WTC11 (cell line): ENCODE measurements around the gene OR1C1.
"Not testable (repeated sequence)": the region's sequence is repeated elsewhere in the genome, so short reads cannot be mapped to it uniquely, and the experiment has no call there.

Source experiments
- CREM ChIP-seq: sonication (generic); formaldehyde crosslinking; IDR thresholded peaks from 2 replicates; pipeline ENCODE4 v1.8.1; 2022; ENCODE audit warnings: mild to moderate bottlenecking, missing genetic modification reagents, moderate library complexity
- GABPB1 ChIP-seq: sonication (generic); formaldehyde crosslinking; IDR thresholded peaks from 2 replicates; pipeline ENCODE4 v1.8.1; 2023; ENCODE audit warnings: mild to moderate bottlenecking, missing genetic modification reagents
- HMGA2 ChIP-seq: fragments of 250-450 bp; sonication (Bioruptor Pico); IDR thresholded peaks from 2 replicates; pipeline ENCODE4 v1.4.0; 2021; ENCODE audit warnings: mild to moderate bottlenecking, moderate library complexity
- KAT7 ChIP-seq: sonication (generic); formaldehyde crosslinking; IDR thresholded peaks from 2 replicates; pipeline ENCODE4 v1.8.1; 2023; ENCODE audit warnings: missing genetic modification reagents, mild to moderate bottlenecking, borderline replicate concordance
- NR2C2 ChIP-seq: sonication (generic); formaldehyde crosslinking; IDR thresholded peaks from 2 replicates; pipeline ENCODE4 v1.8.0; 2022; ENCODE audit warnings: mild to moderate bottlenecking, missing genetic modification reagents
- SMAD3 ChIP-seq: sonication (generic); formaldehyde crosslinking; IDR thresholded peaks from 2 replicates; pipeline ENCODE4 v1.8.0; 2022; ENCODE audit warnings: missing genetic modification reagents, mild to moderate bottlenecking, borderline replicate concordance
- TCF7 ChIP-seq: sonication (generic); formaldehyde crosslinking; IDR thresholded peaks from 2 replicates; pipeline ENCODE4 v1.8.0; 2022; ENCODE audit warnings: mild to moderate bottlenecking, low read depth, missing genetic modification reagents, moderate library complexity
- TEAD4 ChIP-seq: sonication (generic); formaldehyde crosslinking; IDR thresholded peaks from 2 replicates; pipeline ENCODE4 v1.8.0; 2022; ENCODE audit warnings: mild to moderate bottlenecking, missing genetic modification reagents
- ZNF138 ChIP-seq: sonication (generic); formaldehyde crosslinking; conservative IDR thresholded peaks from 2 replicates; pipeline ENCODE4 v1.8.1; 2022; ENCODE audit warnings: mild to moderate bottlenecking, moderate library complexity, missing genetic modification reagents
- TF ChIP-seq, protein P1 (sequence below): fragments of 200-600 bp; IDR thresholded peaks from 2 replicates; pipeline ENCODE4 v1.8.0; 2022; ENCODE audit warnings: antibody characterized with exemption
- TF ChIP-seq, protein P2 (sequence below): sonication (generic); formaldehyde crosslinking; IDR thresholded peaks from 2 replicates; pipeline ENCODE4 v1.8.1; 2022; ENCODE audit warnings: missing genetic modification reagents, borderline replicate concordance
- TF ChIP-seq, protein P3 (sequence below): sonication (generic); formaldehyde crosslinking; IDR thresholded peaks from 2 replicates; pipeline ENCODE4 v1.8.0; 2022; ENCODE audit warnings: mild to moderate bottlenecking, missing genetic modification reagents
- TF ChIP-seq, protein P4 (sequence below): sonication (generic); formaldehyde crosslinking; IDR thresholded peaks from 2 replicates; pipeline ENCODE4 v1.8.1; 2022; ENCODE audit warnings: low read depth, missing genetic modification reagents, borderline replicate concordance

DNA sequence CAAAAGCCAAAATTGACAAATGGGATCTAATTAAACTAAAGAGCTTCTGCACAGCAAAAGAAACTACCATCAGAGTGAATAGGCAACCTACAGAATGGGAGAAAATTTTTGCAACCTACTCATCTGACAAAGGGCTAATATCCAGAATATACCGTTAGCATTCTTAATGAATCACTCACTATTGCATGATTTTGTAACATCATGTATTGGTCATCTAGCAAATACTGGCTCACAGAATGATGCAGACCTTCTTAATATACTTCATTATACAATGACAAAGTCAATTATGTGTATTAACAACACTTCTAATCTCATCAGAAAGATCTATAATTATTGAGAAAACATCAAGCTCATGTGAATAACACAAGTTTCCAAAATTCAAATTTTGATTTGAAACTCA lies 6.0 kb downstream of the OR1C1 start:
- TF ChIP-seq, protein P1, sequence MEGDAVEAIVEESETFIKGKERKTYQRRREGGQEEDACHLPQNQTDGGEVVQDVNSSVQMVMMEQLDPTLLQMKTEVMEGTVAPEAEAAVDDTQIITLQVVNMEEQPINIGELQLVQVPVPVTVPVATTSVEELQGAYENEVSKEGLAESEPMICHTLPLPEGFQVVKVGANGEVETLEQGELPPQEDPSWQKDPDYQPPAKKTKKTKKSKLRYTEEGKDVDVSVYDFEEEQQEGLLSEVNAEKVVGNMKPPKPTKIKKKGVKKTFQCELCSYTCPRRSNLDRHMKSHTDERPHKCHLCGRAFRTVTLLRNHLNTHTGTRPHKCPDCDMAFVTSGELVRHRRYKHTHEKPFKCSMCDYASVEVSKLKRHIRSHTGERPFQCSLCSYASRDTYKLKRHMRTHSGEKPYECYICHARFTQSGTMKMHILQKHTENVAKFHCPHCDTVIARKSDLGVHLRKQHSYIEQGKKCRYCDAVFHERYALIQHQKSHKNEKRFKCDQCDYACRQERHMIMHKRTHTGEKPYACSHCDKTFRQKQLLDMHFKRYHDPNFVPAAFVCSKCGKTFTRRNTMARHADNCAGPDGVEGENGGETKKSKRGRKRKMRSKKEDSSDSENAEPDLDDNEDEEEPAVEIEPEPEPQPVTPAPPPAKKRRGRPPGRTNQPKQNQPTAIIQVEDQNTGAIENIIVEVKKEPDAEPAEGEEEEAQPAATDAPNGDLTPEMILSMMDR = not testable (repeated sequence)
- TF ChIP-seq, protein P2, sequence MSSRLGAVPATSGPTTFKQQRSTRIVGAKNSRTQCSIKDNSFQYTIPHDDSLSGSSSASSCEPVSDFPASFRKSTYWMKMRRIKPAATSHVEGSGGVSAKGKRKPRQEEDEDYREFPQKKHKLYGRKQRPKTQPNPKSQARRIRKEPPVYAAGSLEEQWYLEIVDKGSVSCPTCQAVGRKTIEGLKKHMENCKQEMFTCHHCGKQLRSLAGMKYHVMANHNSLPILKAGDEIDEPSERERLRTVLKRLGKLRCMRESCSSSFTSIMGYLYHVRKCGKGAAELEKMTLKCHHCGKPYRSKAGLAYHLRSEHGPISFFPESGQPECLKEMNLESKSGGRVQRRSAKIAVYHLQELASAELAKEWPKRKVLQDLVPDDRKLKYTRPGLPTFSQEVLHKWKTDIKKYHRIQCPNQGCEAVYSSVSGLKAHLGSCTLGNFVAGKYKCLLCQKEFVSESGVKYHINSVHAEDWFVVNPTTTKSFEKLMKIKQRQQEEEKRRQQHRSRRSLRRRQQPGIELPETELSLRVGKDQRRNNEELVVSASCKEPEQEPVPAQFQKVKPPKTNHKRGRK (CRISPR knock-in tag) = not testable (repeated sequence)
- not testable (repeated sequence) for TF ChIP-seq SMAD3 (CRISPR knock-in tag); ZNF138 (CRISPR knock-in tag); CREM (CRISPR knock-in tag); GABPB1 (CRISPR knock-in tag); KAT7 (CRISPR knock-in tag); HMGA2 (CRISPR knock-in tag); NR2C2 (CRISPR knock-in tag); TEAD4; TCF7 (CRISPR knock-in tag)
- TF ChIP-seq, protein P3, sequence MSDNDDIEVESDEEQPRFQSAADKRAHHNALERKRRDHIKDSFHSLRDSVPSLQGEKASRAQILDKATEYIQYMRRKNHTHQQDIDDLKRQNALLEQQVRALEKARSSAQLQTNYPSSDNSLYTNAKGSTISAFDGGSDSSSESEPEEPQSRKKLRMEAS (CRISPR knock-in tag) = not testable (repeated sequence)
- TF ChIP-seq, protein P4, sequence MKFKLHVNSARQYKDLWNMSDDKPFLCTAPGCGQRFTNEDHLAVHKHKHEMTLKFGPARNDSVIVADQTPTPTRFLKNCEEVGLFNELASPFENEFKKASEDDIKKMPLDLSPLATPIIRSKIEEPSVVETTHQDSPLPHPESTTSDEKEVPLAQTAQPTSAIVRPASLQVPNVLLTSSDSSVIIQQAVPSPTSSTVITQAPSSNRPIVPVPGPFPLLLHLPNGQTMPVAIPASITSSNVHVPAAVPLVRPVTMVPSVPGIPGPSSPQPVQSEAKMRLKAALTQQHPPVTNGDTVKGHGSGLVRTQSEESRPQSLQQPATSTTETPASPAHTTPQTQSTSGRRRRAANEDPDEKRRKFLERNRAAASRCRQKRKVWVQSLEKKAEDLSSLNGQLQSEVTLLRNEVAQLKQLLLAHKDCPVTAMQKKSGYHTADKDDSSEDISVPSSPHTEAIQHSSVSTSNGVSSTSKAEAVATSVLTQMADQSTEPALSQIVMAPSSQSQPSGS (CRISPR knock-in tag) = not testable (repeated sequence)
